B cell (primary cell): ENCODE measurements around the gene COX7A1. TPM values are rescaled to one million over a fixed set of nuclear protein-coding genes. Genes with fewer than 3 reads are reported as not detected.

Source experiments
- ATAC-seq: fragments of 200-7000 bp; cut with Tn5 transposase; one replicate; pipeline ENCODE4 v1.10.0; 2021; ENCODE audit warnings: low read depth, mild to moderate bottlenecking, moderate number of reproducible peaks, moderate library complexity
- CTCF ChIA-PET: fragments of 350-600 bp; sonication (Branson Sonifier 250); formaldehyde crosslinking; loops from one replicate; lab custom pipeline; 2021; ENCODE audit warnings: antibody characterized with exemption, inconsistent platforms; lab: Charles Lee
- POLR2A ChIA-PET: fragments of 350-600 bp; sonication (Branson Sonifier 250); formaldehyde crosslinking; loops from one replicate; lab custom pipeline; 2021; ENCODE audit warnings: antibody characterized with exemption; lab: Charles Lee
- DNase-seq: peaks from one replicate; pipeline ENCODE4 v3.0.0; 2013
- H2AFZ ChIP-seq: 2 replicates; pipeline ENCODE4 v1.6.1; 2012; ENCODE audit warnings: mild to moderate bottlenecking, low read depth, low read length; ENCODE audit not compliant: insufficient read depth, poor library complexity, severe bottlenecking
- H3K27ac ChIP-seq, 2 donors: 1 replicate in 1 of 2; 2 replicates in 1 of 2; pipeline ENCODE4 v1.5.1; 2012 to 2013; ENCODE audit warnings: low read length in 2 of 2, mild to moderate bottlenecking in 2 of 2, moderate library complexity in 1 of 2
- H3K27me3 ChIP-seq, 4 experiments: fragments of 200-600 bp in 1 of 4; sonication (generic) in 1 of 4; replicated peaks in 1 of 4; 1 replicate in 2 of 4; 2 replicates in 2 of 4; pipeline versions ENCODE4 v1.6.1 to v1.7.0; 2013 to 2016; ENCODE audit warnings: low read length in 3 of 4, mild to moderate bottlenecking in 2 of 4, mixed read lengths in 1 of 4, moderate library complexity in 1 of 4; ENCODE audit not compliant: insufficient read depth in 4 of 4, control insufficient read depth in 3 of 4; ENCODE audit errors: control extremely low read depth in 1 of 4
- H3K36me3 ChIP-seq, 2 experiments: replicated peaks in 1 of 2; 1 replicate in 1 of 2; 2 replicates in 1 of 2; pipeline versions ENCODE4 v1.6.1 to v1.7.1; 2013; ENCODE audit warnings: low read length in 1 of 2; ENCODE audit not compliant: insufficient read depth in 2 of 2, control insufficient read depth in 1 of 2; ENCODE audit errors: control extremely low read depth in 1 of 2, extremely low read depth in 1 of 2
- H3K4me1 ChIP-seq, 2 donors: fragments of 200-600 bp in 1 of 2; sonication (generic) in 1 of 2; 1 replicate in 1 of 2; 2 replicates in 1 of 2; pipeline versions ENCODE4 v1.5.1 to v1.6.1; 2013 to 2017; ENCODE audit warnings: low read length in 2 of 2; ENCODE audit not compliant: control insufficient read depth in 2 of 2, insufficient read depth in 2 of 2
- H3K4me2 ChIP-seq: replicated peaks from 2 replicates; pipeline ENCODE3; 2012; ENCODE audit warnings: mild to moderate bottlenecking, low read depth, low read length; ENCODE audit not compliant: poor library complexity, severe bottlenecking
- H3K4me3 ChIP-seq, 5 experiments: fragments of 200-600 bp in 1 of 5; sonication (generic) in 1 of 5; 1 replicate in 3 of 5; 2 replicates in 2 of 5; pipeline versions ENCODE4 v1.5.1 to v1.7.0; 2011 to 2016; ENCODE audit warnings: low read length in 4 of 5, mild to moderate bottlenecking in 4 of 5, low read depth in 2 of 5, control low read depth in 1 of 5, moderate library complexity in 1 of 5; ENCODE audit not compliant: insufficient read depth in 1 of 5; ENCODE audit errors: control extremely low read depth in 1 of 5, extremely low read depth in 1 of 5
- H3K79me2 ChIP-seq: fragments of 200-600 bp; sonication (generic); one replicate; pipeline ENCODE4 v1.6.0; 2016; ENCODE audit warnings: low read length; ENCODE audit not compliant: control insufficient read depth, insufficient read depth
- H3K9ac ChIP-seq: fragments of 200-600 bp; sonication (generic); 2 replicates; pipeline ENCODE4 v1.6.1; 2017; ENCODE audit warnings: mild to moderate bottlenecking, low read length, moderate library complexity
- H3K9me3 ChIP-seq, 3 donors: one replicate each; pipeline versions ENCODE4 v1.6.1 to v1.7.1; 2013; ENCODE audit warnings: low read length in 2 of 3; ENCODE audit not compliant: control insufficient read depth in 2 of 3, insufficient read depth in 1 of 3; ENCODE audit errors: control extremely low read depth in 1 of 3
- H4K20me1 ChIP-seq: 2 replicates; pipeline ENCODE4 v1.6.0; 2012; ENCODE audit warnings: mild to moderate bottlenecking, low read length; ENCODE audit not compliant: insufficient read depth, control insufficient read depth, poor library complexity, severe bottlenecking
- H3K27ac Mint-ChIP-seq: one replicate; pipeline ENCODE4 v1.8.0; 2021; ENCODE audit warnings: mixed read lengths
- H3K27me3 Mint-ChIP-seq: one replicate; pipeline ENCODE4 v1.8.0; 2021; ENCODE audit warnings: mixed read lengths
- H3K4me1 Mint-ChIP-seq: one replicate; pipeline ENCODE4 v1.8.0; 2021; ENCODE audit warnings: mixed read lengths
- H3K4me3 Mint-ChIP-seq: one replicate; pipeline ENCODE4 v1.8.0; 2021; ENCODE audit warnings: mixed read lengths
- H3K9me3 Mint-ChIP-seq: one replicate; pipeline ENCODE4 v1.8.0; 2022; ENCODE audit warnings: mixed read lengths; ENCODE audit not compliant: insufficient read depth
- EZH2 ChIP-seq: IDR thresholded peaks from 2 replicates; pipeline ENCODE4 v1.6.1; 2012; ENCODE audit warnings: borderline replicate concordance, low read depth, mild to moderate bottlenecking, moderate library complexity, low read length; ENCODE audit not compliant: insufficient read depth, poor library complexity, severe bottlenecking
- WGBS: methylation state at CpG from one replicate; pipeline ENCODE4 v1.1.5; 2013; ENCODE audit warnings: missing lambda C conversion rate; ENCODE audit not compliant: insufficient coverage; 5-methylcytosine and 5-hydroxymethylcytosine counted together
- intact Hi-C: fragments of 100-400 bp; cut with micrococcal nuclease; formaldehyde crosslinking; loops from one replicate; pipeline ENCODE4 v1.10.0; 2022
- polyA plus RNA-seq: library from polyadenylated mRNA; depleted of rRNA; stranded (reverse); fragments of >200 nt; gene quantifications from 2 replicates; pipeline ENCODE4 v1.2.3, GENCODE V29; 2012
- total RNA-seq, 2 donors: library from RNA; stranded (reverse); fragments of 120-200 nt in 1 of 2; gene quantifications; 1 replicate in 1 of 2; 2 replicates in 1 of 2; pipeline versions ENCODE4 v1.2.3 to v1.2.4, GENCODE V29; 2013 to 2022
- TF ChIP-seq, protein P1 (sequence below): fragments of 200-600 bp; IDR thresholded peaks from one replicate; pipeline ENCODE4 v1.8.0; 2022; ENCODE audit warnings: antibody characterized with exemption, mild to moderate bottlenecking

COX7A1 gene
- total and polyA plus RNA-seq, 2 donors (not counting 1 experiment from before 2014, with no cell fraction given): not detected

DNA sequence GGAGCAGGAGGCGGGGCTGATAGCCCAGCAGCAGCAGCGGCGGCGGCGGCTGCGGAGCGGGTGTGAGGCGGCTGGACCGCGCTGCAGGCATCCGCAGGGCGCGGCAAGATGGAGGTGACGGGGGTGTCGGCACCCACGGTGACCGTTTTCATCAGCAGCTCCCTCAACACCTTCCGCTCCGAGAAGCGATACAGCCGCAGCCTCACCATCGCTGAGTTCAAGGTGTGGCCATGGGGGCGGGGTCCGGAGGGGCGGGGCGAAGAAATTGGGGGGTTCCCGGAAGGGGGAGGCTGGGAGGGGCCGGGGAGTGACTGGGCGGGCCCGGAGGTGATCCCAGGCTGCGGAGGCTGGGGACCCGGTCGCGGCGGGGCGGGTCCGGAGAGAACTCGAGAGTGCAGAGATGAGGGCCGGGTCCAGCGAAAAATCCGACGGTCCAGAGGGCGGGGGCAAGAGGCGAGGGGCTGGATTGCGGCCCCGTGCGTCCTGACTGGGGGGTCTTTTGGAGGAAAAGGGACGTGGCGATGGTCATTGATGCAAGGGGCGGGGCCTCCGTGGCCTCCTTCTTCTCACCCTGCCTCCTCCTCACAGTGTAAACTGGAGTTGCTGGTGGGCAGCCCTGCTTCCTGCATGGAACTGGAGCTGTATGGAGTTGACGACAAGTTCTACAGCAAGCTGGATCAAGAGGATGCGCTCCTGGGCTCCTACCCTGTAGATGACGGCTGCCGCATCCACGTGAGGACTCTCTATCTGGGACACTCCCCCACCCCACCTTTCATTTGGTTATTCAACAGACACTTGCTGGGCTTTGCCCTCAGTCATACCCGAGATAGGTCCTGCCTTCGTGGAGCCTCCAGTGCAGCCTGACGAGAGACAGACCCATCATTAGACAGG, 36.5 kb downstream of the COX7A1 start, which contains the start of gene TBCB:
Gene TBCB, plus strand, starts transcription at position 16 of the 891 bp plus-strand sequence. Its CDS starts 93 bp downstream, at position 109.
- 10% methylated on average over 48 of the region's 59 CpGs for WGBS
- Mint-ChIP-seq H3K4me3 (peak within 1 kb of the TSS; percentile 95), H3K27me3 (no peaks in the 10 kb centered on the region), H3K27ac (peak within 1 kb of the TSS; percentile 99), H3K9me3 (no peaks in the 10 kb centered on the region), H3K4me1 (peaks cover 40% of the 10 kb centered on the region)
- Histone ChIP-seq H3K79me2 (peaks cover 60% of the 10 kb centered on the region), H2AFZ (peak within 1 kb of the TSS; percentile 84), H3K27ac (peak within 1 kb of the TSS; percentile 84 to 90), H3K9ac (peak within 1 kb of the TSS; percentile 73), H4K20me1 (peaks cover 21% of the 10 kb centered on the region), H3K9me3 (peaks cover 0 to 6% (median 0%) of the 10 kb centered on the region in 3 donors), H3K4me2 (peak within 1 kb of the TSS; percentile 80), H3K4me3 (peak within 1 kb of the TSS; percentile 76 to 91 (median 79)), H3K36me3 (peaks cover 0 to 36% of the 10 kb centered on the region in 2 experiments), H3K4me1 (peaks cover 16 to 23% of the 10 kb centered on the region in 2 donors), H3K27me3 (no peaks in the 10 kb centered on the region)
- TF ChIP-seq EZH2: no peak
- TF ChIP-seq, protein P1, sequence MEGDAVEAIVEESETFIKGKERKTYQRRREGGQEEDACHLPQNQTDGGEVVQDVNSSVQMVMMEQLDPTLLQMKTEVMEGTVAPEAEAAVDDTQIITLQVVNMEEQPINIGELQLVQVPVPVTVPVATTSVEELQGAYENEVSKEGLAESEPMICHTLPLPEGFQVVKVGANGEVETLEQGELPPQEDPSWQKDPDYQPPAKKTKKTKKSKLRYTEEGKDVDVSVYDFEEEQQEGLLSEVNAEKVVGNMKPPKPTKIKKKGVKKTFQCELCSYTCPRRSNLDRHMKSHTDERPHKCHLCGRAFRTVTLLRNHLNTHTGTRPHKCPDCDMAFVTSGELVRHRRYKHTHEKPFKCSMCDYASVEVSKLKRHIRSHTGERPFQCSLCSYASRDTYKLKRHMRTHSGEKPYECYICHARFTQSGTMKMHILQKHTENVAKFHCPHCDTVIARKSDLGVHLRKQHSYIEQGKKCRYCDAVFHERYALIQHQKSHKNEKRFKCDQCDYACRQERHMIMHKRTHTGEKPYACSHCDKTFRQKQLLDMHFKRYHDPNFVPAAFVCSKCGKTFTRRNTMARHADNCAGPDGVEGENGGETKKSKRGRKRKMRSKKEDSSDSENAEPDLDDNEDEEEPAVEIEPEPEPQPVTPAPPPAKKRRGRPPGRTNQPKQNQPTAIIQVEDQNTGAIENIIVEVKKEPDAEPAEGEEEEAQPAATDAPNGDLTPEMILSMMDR: no peak
- intact Hi-C loops: loop anchor here (1.0 to 10.0 kb wide), 9 partner anchors 12 to 471 kb away; partner anchors contain the start of genes ALKBH6, COX6B1, ETV2 and PROSER3
- DNase-seq: no peak
- ChIA-PET POLR2A (interaction anchor here (1.2 to 3.4 kb wide), 5 partner anchors 13 to 1351 kb away, joined by 3 to 22 read pairs (median 8); partner anchors contain the start of genes CAPNS1, THAP8, WDR62 and ZNF565), CTCF (interaction anchor here (0.5 to 5.6 kb wide), 4 partner anchors 12 to 262 kb away, joined by 3 to 42 read pairs (median 4); partner anchors contain the start of genes THAP8, ZNF146 and ZNF565)
- peak; percentile 52 for ATAC-seq
